CD4-positive, alpha-beta T cell treated with Interleukin-6 for 4 hours (primary cell): ENCODE results near the gene SMC3.
"Not testable (repeated sequence)": the region's sequence is repeated elsewhere in the genome, so short reads cannot be mapped to it uniquely, and the experiment has no call there.

ENCODE experiments used
- DNase-seq: peaks from one replicate; pipeline ENCODE4 v3.0.0-alpha.2; 2020; ENCODE audit warnings: mixed read lengths

SMC3 gene

DNA sequence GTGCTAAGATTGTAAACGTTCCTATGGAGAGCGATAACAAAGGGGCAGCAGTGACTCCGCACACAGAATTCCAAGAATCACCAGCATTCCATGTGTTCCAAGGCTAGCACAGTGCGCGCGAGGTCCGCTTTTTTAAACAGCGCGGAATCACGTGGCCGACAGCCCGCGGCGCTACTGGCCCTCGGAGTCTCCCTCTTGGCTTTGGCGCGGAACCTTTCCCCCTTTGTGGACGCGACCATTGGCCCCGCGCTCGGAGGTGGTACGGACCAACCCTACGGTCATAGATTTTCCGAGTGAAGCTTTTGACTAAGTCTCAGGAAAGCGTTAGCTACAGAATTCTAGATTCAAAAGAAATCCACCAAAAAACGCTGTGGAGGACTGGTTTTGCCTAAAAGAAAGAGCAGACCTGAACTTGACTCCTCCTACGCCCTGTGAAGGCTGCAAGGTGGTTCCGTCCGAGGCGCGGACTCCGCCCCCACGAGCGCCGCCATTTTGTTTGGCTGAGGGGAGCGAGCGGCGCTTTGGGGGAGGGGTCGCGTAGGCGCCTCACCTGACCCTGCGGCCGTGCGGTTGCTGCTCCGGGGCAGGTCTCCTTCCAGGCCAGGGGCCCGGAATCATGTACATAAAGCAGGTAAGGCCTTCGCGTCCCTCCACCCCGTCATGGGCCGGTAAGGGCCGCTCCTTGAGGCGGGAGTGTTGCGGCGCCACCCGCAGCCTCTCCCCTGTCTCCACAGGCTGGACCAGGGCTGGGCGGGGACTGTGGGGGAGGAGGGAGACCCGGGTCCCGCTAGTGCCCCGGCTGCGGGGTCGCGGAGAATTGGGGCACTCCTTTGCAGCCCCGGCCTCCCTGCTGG is at the start of gene SMC3:
TSS of gene SMC3 (plus strand) at position 495 of the 854 bp plus-strand sequence. CDS start at position 617, 122 bp downstream.
- peak; percentile 93 for DNase-seq

GRCh38 chr10:110522365-110522988 is 45.0 kb upstream of the SMC3 start:
- peak; percentile 33 for DNase-seq

GRCh38 chr10:110523736-110524135 is 43.8 kb upstream of the SMC3 start:
- DNase-seq: no peak

DNA sequence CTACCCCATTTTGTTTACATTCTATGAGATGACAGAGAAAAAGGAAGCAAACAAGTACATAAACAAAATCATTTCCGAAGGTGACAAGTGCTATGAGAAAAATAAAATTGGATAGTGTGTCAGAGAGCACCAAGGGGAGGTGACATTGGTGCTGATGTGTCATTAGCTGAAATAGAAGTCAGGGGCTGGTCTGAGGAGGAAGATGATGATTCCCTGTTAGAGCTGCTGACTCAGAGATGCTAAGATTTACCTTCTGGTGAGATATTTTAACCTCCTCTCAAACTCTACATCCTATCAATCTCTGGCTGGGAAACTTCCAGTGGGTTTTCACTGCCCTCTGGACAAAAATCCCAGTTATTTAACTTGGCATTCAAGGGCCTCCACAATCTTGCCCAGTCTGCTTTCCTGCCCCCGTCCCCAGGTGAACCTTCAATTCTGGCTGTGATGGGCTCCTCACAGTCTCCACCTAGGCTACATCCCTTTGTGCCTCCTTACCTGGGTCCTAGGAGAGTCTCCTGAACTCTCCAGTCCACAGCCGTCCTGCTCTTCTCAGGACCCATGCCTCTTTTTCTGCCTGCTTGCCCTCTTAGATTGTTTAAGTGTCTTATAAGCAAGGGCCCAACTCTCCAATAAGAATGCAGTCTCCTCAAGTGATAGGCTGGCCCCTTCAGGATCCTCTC is 43.2 kb upstream of the SMC3 start:
- no peak for DNase-seq

DNA sequence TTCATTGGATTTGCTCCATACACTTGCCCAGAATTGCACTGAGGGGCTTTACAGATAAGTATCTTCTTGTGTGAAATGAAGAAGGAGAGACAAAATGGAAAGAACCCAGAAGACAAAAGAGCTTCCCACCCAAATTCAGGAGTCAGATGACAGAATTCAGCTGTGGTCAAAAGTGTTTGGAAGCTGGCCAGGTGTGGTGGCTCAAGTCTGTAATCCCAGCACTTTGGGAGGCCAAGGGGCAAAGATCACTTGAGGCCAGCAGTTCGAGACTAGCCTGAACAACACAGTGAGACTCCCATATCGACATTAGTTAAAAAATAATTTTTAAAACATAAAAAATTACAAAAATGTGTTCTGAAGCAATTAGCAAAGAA is 42.6 kb upstream of the SMC3 start:
- DNase-seq: no peak

GRCh38 chr10:110525349-110526260 is 41.9 kb upstream of the SMC3 start:
- DNase-seq: no peak

- DNase-seq: no peak
Observed at GRCh38 chr10:110527731-110528171, 39.7 kb upstream of the SMC3 start.

- DNase-seq: no peak
Observed at GRCh38 chr10:110528224-110528996, 39.1 kb upstream of the SMC3 start.

DNA sequence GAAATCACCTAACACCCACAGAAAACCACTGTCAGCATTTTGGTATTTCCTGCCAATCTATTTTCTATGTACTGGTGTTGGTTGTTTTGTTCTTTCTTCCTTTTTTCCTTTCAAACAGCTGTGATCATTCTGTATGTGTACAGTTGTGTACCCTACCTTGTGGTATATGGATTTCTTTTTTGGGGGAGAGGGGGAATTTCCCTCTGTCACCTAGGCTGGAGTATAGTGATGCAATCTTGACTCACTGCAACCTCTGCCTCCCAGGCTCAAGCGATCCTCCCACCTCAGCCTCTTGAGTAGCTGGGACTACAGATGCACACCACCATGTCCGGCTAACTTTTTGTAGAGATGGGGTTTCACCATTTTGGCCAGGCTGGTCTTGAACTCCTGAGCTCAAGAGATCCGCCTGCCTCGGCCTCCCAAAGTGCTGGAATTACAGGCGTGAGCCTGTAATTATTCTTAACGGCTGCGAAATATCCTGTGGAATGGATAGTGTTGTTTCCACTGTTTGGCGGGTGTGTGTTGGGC is 38.4 kb upstream of the SMC3 start:
- not testable (repeated sequence) for DNase-seq

- DNase-seq: peak; percentile 11
Observed at GRCh38 chr10:110529596-110530011, 37.9 kb upstream of the SMC3 start.

GRCh38 chr10:110530131-110530831 is 37.2 kb upstream of the SMC3 start:
- peak; percentile 26 for DNase-seq

DNA sequence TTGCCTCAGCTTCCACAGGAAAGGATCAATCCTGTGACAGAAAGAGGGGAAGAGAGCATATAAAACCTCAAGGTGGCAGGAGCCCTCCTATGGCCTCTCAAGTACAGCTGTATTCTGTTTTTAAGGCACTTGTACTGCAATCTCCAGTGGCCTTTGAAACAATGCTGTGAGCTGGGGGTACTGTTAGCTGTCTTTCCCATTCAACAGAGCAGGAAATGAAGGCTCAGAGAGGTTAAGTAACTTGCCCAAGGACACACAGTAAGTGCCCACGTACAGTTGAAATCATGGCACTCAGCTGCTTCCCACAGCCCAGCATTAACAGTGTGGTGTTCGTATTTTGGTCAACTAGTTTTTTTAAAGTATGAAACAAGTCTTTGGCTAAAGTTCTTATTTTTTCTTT is 35.8 kb upstream of the SMC3 start:
- no peak for DNase-seq

DNA sequence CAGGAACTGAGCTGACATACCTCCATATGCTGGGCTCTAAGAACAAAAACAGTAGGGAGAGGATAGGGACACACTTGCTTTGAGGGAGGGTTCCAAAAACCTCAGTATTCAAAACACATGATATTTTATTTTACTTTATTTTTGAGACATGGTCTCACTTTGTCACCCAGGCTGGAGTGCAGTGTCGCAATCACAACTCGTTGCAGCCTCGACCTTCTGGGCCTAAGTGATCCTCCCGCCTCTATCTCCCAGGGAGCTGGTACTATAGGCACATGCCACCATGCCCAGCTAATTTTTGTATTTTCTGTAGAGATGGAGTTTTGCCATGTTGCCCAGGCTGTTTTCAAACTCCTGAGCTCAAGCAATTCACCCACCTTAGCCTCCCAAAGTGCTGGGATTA is 34.9 kb upstream of the SMC3 start:
- DNase-seq: not testable (repeated sequence)

DNA sequence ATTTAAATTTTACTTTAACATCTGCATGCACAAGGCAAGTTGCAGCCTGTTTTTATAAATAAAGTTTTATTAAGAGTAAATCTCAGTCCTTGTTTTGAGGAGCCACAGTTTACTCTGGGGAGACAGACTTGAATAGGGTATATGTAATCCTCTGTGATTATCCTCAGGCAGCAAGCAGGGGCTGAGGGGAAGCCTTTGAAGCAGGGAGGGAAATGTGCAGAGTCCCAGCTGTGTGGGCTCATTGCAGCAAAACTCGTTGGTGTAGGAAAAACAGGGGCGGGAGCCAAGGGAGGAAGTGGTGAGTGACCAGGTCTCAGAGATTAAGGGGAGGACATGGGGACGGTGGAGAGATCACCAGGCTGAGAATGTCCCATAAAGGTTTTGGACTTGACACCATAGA is 34.3 kb upstream of the SMC3 start:
- no peak for DNase-seq

DNA sequence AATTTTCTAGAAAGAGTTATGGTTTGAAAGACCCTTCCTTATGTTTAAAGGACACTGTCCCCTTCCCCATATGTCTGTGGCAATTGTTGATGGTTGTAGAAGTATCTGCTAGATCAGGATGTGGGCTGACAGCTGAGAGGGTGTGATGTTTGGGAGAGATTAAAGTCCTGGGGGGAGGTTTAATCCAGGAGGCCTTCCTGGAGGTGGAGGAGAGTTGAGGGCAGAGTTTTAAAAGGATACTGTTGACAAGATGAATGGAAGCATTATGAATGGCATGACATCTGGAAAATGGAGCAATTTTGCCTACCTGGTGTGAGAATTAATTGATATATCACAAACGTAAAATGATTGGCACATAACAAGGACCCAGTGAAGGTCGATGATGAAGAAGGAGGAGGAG is 32.9 kb upstream of the SMC3 start:
- no peak for DNase-seq

DNA sequence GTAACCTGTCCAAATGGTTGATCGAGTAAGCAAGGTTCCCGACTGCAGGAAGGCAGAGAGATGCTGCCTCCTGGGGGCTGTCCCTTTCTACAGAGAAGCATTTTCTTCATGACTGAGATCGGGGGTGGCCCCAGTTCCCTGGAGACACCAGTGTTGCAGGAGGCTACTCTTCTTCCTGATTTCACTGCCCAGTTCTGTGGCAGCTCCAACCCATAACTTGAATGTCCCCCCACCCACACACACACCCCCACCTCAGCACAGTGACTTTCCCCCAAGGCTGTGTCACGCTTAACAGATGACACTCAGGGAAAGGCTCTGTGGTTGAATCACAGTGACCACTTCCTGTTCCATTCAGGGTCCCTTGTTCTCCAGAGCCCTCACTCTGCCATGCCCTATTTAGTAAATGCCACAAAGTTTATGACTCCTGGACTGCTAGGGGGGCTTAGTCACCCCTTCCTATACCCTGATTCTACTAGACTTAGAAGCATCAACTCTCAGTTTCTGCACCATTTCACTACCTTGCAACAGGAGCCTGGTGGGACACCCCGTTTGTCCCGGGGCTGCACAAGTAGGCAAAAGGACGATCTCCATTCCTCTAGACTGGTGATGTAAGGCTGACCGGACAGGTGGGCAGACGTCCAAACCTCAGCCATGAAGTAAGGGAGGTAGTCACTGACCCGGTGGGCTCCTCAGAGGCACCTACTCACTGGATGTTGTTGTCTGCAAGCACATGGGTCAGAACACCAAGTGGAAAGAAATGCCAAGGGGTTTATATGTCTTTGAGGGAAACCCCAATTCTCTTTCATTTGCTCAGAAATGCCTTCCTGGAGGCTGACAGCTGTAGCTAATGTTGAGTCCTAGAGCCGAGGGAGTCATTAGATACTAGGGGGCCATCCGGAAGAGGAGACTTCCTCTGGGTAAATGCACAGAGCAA is 31.3 kb upstream of the SMC3 start:
- peak; percentile 53 for DNase-seq

DNA sequence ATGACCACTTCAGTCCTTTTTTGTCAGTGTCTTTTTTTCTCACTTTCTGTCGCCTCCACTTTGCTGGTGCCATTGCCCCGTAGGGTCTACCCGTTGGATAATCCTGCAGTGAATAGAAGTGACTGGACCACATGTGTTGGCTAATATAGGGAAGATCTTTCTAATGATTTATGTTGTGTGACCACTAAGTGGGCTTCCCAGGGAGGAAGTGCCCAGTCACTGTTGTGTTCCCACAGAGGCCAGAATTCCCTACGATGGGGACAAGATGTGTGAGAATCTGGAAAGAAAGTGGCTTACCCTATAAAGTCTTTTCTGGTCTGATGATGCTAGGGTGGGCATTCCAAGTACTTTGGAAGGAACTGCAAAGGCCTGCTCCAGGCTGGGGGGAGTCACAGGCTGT is 28.4 kb upstream of the SMC3 start:
- DNase-seq: no peak

DNA sequence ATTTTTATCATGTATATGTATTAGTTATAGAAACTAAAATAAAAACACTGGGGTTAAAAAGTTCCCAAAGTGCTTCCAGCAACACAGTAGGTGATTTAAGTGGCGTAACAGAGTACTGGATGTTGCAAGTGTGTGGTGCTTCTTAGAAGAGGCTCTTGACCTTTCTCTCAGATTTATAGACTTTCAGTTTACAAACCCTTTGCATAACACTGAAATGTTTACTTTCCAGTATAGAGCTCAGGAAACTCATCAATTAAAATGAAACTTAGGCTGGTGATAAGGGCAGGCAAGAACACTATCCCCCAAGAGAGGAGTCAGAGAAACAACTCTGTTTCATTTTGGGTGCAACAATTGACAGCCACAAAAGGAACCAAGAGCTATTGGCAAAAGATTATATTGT is 27.5 kb upstream of the SMC3 start:
- DNase-seq: no peak

GRCh38 chr10:110544958-110545537 is 22.4 kb upstream of the SMC3 start:
- no peak for DNase-seq
